Endothelial cell of umbilical vein (primary cell): ENCODE results near the gene FLT1. TPM values are rescaled to one million over a fixed set of nuclear protein-coding genes. Genes with fewer than 3 reads are reported as not detected.

Experiments used
- BruUV-seq: library from RNA; stranded (reverse); fragments of 400-500 nt; replicated peaks from 2 replicates; lab custom pipeline; 2021; lab: Mats Ljungman, UMichigan
- CTCF ChIA-PET: fragments of 300-600, 350-600 bp; sonication (Branson Sonifier 250); formaldehyde crosslinking; loops from one replicate; lab custom pipeline; 2021; ENCODE audit warnings: antibody characterized with exemption, inconsistent platforms; lab: Charles Lee
- POLR2A ChIA-PET: fragments of 300-600, 350-600 bp; sonication (Branson Sonifier 250); formaldehyde crosslinking; loops from one replicate; lab custom pipeline; 2021; ENCODE audit warnings: antibody characterized with exemption, inconsistent platforms; lab: Charles Lee
- DNase-seq: peaks from one replicate; pipeline ENCODE4 v3.0.0-alpha.2; 2011; ENCODE audit warnings: low read depth, low spot score
- FAIRE-seq: peaks from 2 replicates; lab custom pipeline; 2011; peaks lifted over from hg19 to GRCh38; lab: Jason Lieb, UNC
- H2AFZ ChIP-seq: 2 replicates; pipeline ENCODE4 v1.6.0; 2012; ENCODE audit warnings: low read depth, low read length, control low read depth, inconsistent platforms
- H3K27ac ChIP-seq: 2 replicates; pipeline ENCODE4 v1.5.1; 2011; ENCODE audit warnings: low read depth, mild to moderate bottlenecking, control low read depth, low read length, moderate library complexity; ENCODE audit not compliant: insufficient read depth
- H3K27me3 ChIP-seq, 2 experiments: 2 replicates each; pipeline versions ENCODE4 v1.6.0 to v1.6.1; 2011; ENCODE audit warnings: low read length in 2 of 2, mixed read lengths in 1 of 2; ENCODE audit not compliant: control insufficient read depth in 2 of 2, insufficient read depth in 2 of 2
- H3K36me3 ChIP-seq, 2 experiments: 2 replicates in 1 of 2; 3 replicates in 1 of 2; pipeline ENCODE4 v1.5.1; 2011; ENCODE audit warnings: low read length in 2 of 2, mild to moderate bottlenecking in 1 of 2, moderate library complexity in 1 of 2; ENCODE audit not compliant: control insufficient read depth in 2 of 2, insufficient read depth in 2 of 2; ENCODE audit errors: extremely low read depth in 1 of 2
- H3K4me1 ChIP-seq: 3 replicates; pipeline ENCODE4 v1.5.1; 2011; ENCODE audit warnings: mild to moderate bottlenecking, low read length; ENCODE audit not compliant: control insufficient read depth, insufficient read depth; ENCODE audit errors: extremely low read depth
- H3K4me2 ChIP-seq: 2 replicates; pipeline ENCODE4 v1.6.1; 2011; ENCODE audit warnings: low read length, control low read depth, mixed read lengths; ENCODE audit not compliant: insufficient read depth
- H3K4me3 ChIP-seq, 3 experiments: fragments of 200-600 bp in 1 of 3; sonication (generic), shearing (Covaris generic) in 1 of 3; replicated peaks in 1 of 3; 2 replicates each; pipeline ENCODE4 v1.5.1; 2011 to 2016; ENCODE audit warnings: control low read depth in 3 of 3, low read length in 3 of 3, mild to moderate bottlenecking in 2 of 3, inconsistent platforms in 1 of 3, low read depth in 1 of 3, moderate library complexity in 1 of 3; ENCODE audit not compliant: insufficient read depth in 1 of 3
- H3K79me2 ChIP-seq: 2 replicates; pipeline ENCODE4 v1.6.0; 2012; ENCODE audit warnings: low read length, inconsistent platforms; ENCODE audit not compliant: control insufficient read depth, insufficient read depth
- H3K9ac ChIP-seq: replicated peaks from 2 replicates; pipeline ENCODE3; 2011; ENCODE audit warnings: low read length, control low read depth; ENCODE audit not compliant: insufficient read depth; ENCODE audit errors: extremely low read depth
- H3K9me1 ChIP-seq: replicated peaks from 3 replicates; pipeline ENCODE4 v1.6.0; 2011; ENCODE audit warnings: mild to moderate bottlenecking, low read length; ENCODE audit not compliant: control insufficient read depth, insufficient read depth; ENCODE audit errors: extremely low read depth
- H3K9me3 ChIP-seq: replicated peaks from 2 replicates; pipeline ENCODE4 v1.5.1; 2012; ENCODE audit warnings: low read length, inconsistent platforms; ENCODE audit not compliant: control insufficient read depth, insufficient read depth
- H4K20me1 ChIP-seq: replicated peaks from 2 replicates; pipeline ENCODE3; 2011; ENCODE audit warnings: mild to moderate bottlenecking, low read length; ENCODE audit not compliant: control insufficient read depth, insufficient read depth; ENCODE audit errors: extremely low read depth
- FOS ChIP-seq: IDR thresholded peaks from 2 replicates; pipeline ENCODE4 v1.6.1; 2011; ENCODE audit warnings: mild to moderate bottlenecking, low read length, moderate library complexity, borderline replicate concordance; ENCODE audit not compliant: insufficient read depth
- MYC ChIP-seq: IDR thresholded peaks from one replicate; pipeline ENCODE4 v1.6.1; 2011; ENCODE audit warnings: mild to moderate bottlenecking, low read depth, low read length
- POLR2A ChIP-seq: IDR thresholded peaks from 2 replicates; pipeline ENCODE4 v1.6.1; 2012; ENCODE audit warnings: low read depth, mild to moderate bottlenecking, control low read depth, low read length
- POLR2AphosphoS5 ChIP-seq: IDR thresholded peaks from 2 replicates; pipeline ENCODE4 v1.6.1; 2012; ENCODE audit warnings: low read depth, mild to moderate bottlenecking, control low read depth, low read length, moderate library complexity; ENCODE audit not compliant: insufficient read depth
- dilution Hi-C: fragments of 300-500 bp; cut with MboI; formaldehyde crosslinking; loops from one replicate; pipeline ENCODE4 v1.15.0; 2019; ENCODE audit warnings: low sequenced_read_pairs; ENCODE audit not compliant: extremely low pct_ligation_motif_present
- intact Hi-C: fragments of 100-400 bp; cut with micrococcal nuclease; formaldehyde crosslinking; loops from one replicate; pipeline ENCODE4 v1.10.0; 2022
- polyA plus RNA-seq, 4 experiments: library from polyadenylated mRNA; depleted of rRNA in 3 of 4; stranded (reverse) in 3 of 4; unstranded in 1 of 4; fragments of >200 nt; gene quantifications; 2 replicates each; pipeline versions ENCODE4 v1.2.1 to v1.2.3, GENCODE V29; 2011 to 2012; ENCODE audit warnings: missing spikeins in 1 of 4
- total RNA-seq: library from RNA; stranded (reverse); gene quantifications from 2 replicates; pipeline ENCODE4 v1.2.3, GENCODE V29; 2021
- TF ChIP-seq, protein P1 (sequence below), 2 donors: IDR thresholded peaks; 1 replicate in 1 of 2; 2 replicates in 1 of 2; pipeline ENCODE4 v1.5.1; 2011; ENCODE audit warnings: low read length in 2 of 2, mild to moderate bottlenecking in 2 of 2, moderate library complexity in 2 of 2, control low read depth in 1 of 2, inconsistent platforms in 1 of 2, low read depth in 1 of 2; ENCODE audit not compliant: insufficient read depth in 1 of 2; ENCODE audit errors: extremely low read depth in 1 of 2

FLT1 gene
- total and polyA plus RNA-seq, 2 donors (not counting 3 experiments of a cell fraction or from before 2014, with no cell fraction given), result 16.0 to 104 TPM

DNA sequence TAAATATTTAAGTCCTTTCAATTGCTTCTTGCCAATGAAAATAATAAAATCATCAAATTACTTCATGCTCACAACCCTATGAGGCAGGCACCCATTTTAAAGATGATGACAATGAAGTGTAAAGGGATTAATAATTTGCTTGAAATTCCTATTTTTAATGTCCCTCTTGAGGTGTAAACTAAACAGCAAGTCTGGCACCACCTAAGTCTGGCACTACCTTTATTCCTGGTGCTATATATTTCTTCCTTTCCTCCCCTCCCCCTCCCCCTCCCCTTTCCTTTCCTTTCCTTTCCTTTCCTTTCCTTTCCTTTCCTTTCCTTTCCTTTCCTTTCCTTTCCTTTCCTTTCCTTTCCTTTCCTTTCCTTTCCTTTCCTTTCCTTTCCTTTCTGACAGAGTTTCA lies 42.2 kb downstream of the FLT1 start:
- Histone ChIP-seq H3K9me3 (no peaks in the 10 kb centered on the region), H3K27me3 (no peaks in the 10 kb centered on the region), H3K4me2 (peak overlapping the region; percentile 41), H3K4me3 (no peak overlapping the region), H2AFZ (no peak overlapping the region), H3K9ac (no peak overlapping the region), H3K27ac (no peak overlapping the region), H3K4me1 (peaks cover 34% of the 10 kb centered on the region), H3K36me3 (peaks cover 2 to 3% of the 10 kb centered on the region in 2 experiments), H3K9me1 (no peaks in the 10 kb centered on the region), H3K79me2 (peaks cover 15% of the 10 kb centered on the region), H4K20me1 (no peaks in the 10 kb centered on the region)
- FAIRE-seq (no peak), DNase-seq (no peak)
- intact Hi-C loops (loop anchor here (1.0 kb wide), 2 partner anchors 11 to 38 kb away; no protein-coding TSS in a partner anchor), dilution Hi-C loops (no loop called here)
- no peak for TF ChIP-seq POLR2A
- no peak for TF ChIP-seq POLR2AphosphoS5
- no peak for TF ChIP-seq MYC
- TF ChIP-seq, protein P1, sequence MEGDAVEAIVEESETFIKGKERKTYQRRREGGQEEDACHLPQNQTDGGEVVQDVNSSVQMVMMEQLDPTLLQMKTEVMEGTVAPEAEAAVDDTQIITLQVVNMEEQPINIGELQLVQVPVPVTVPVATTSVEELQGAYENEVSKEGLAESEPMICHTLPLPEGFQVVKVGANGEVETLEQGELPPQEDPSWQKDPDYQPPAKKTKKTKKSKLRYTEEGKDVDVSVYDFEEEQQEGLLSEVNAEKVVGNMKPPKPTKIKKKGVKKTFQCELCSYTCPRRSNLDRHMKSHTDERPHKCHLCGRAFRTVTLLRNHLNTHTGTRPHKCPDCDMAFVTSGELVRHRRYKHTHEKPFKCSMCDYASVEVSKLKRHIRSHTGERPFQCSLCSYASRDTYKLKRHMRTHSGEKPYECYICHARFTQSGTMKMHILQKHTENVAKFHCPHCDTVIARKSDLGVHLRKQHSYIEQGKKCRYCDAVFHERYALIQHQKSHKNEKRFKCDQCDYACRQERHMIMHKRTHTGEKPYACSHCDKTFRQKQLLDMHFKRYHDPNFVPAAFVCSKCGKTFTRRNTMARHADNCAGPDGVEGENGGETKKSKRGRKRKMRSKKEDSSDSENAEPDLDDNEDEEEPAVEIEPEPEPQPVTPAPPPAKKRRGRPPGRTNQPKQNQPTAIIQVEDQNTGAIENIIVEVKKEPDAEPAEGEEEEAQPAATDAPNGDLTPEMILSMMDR (IDR thresholded peaks at IDR 0.05; ENCODE audit: extremely low read depth in 1 of 2, insufficient read depth in 1 of 2, low read depth in 1 of 2, low read length in 2 of 2), result no peak
- no peak for TF ChIP-seq FOS
- ChIA-PET POLR2A (no interaction called here), CTCF (interaction anchor here (1.2 to 2.5 kb wide), 3 partner anchors 10 to 128 kb away, joined by 5 to 12 read pairs (median 5); no protein-coding TSS in a partner anchor)
- no TSS peak for BruUV-seq
